Astrocyte of the spinal cord (primary cell): Measurements from ENCODE around the gene RBSN.

Experiments
- DNase-seq: peaks from one replicate; pipeline ENCODE4 v3.0.0; 2011; ENCODE audit warnings: low read depth, low spot score
- H3K4me3 ChIP-seq: 2 replicates; pipeline ENCODE4 v1.5.1; 2011; ENCODE audit warnings: low read depth, mild to moderate bottlenecking, low read length, moderate library complexity
- CTCF ChIP-seq: IDR thresholded peaks from 2 replicates; pipeline ENCODE4 v1.5.1; 2012; ENCODE audit warnings: low read depth, mild to moderate bottlenecking, low read length, inconsistent platforms
- in situ Hi-C: cut with HindIII; loops from 2 replicates; pipeline ENCODE4 v1.10.0; 2017; ENCODE audit warnings: low sequenced_read_pairs

RBSN gene

GRCh38 chr3:15052335-15053242 lies 46.4 kb downstream of the RBSN start:
- no peak for TF ChIP-seq CTCF
- no peak for DNase-seq
- in situ Hi-C loops, result no loop called here
- H3K4me3 ChIP-seq, result no peak overlapping the region

GRCh38 chr3:15051531-15051930 lies 47.4 kb downstream of the RBSN start:
- in situ Hi-C loops, result no loop called here
- DNase-seq, result peak; percentile 35
- TF ChIP-seq CTCF, result peak; percentile 78
- no peak overlapping the region for H3K4me3 ChIP-seq

GRCh38 chr3:15050405-15051092 lies 48.4 kb downstream of the RBSN start:
- H3K4me3 ChIP-seq, result no peak overlapping the region
- no peak for DNase-seq
- TF ChIP-seq CTCF, result no peak
- in situ Hi-C loops, result no loop called here

GRCh38 chr3:15049584-15049983 lies 49.4 kb downstream of the RBSN start:
- in situ Hi-C loops, result no loop called here
- TF ChIP-seq CTCF, result no peak
- no peak overlapping the region for H3K4me3 ChIP-seq
- DNase-seq, result no peak

GRCh38 chr3:15045667-15046066 lies 53.3 kb downstream of the RBSN start:
- in situ Hi-C loops, result no loop called here
- no peak for TF ChIP-seq CTCF
- H3K4me3 ChIP-seq, result no peak overlapping the region
- no peak for DNase-seq

- in situ Hi-C loops, result no loop called here
- no peak for DNase-seq
- no peak for TF ChIP-seq CTCF
- no peak overlapping the region for H3K4me3 ChIP-seq
Measured at GRCh38 chr3:15044326-15044725, 54.6 kb downstream of the RBSN start.
